Epithelial cell of alveolus of lung (primary cell): ENCODE results near the gene ARHGAP35. TPM values are rescaled to one million over a fixed set of nuclear protein-coding genes. Genes with fewer than 3 reads are reported as not detected.

Source experiments
- total RNA-seq: library from RNA; depleted of rRNA; stranded (reverse); fragments of >200 nt; gene quantifications from 2 replicates; pipeline ENCODE4 v1.2.1, GENCODE V29; 2015

The ARHGAP35 gene
- total RNA-seq = 23.9 and 31.5 TPM in 2 replicates

GRCh38 chr19:46860846-46861690 is at the start of gene ARHGAP35:
Gene ARHGAP35, plus strand, starts transcription at chr19:46860997. Its CDS starts 57,679 bp downstream, at chr19:46918676.

DNA sequence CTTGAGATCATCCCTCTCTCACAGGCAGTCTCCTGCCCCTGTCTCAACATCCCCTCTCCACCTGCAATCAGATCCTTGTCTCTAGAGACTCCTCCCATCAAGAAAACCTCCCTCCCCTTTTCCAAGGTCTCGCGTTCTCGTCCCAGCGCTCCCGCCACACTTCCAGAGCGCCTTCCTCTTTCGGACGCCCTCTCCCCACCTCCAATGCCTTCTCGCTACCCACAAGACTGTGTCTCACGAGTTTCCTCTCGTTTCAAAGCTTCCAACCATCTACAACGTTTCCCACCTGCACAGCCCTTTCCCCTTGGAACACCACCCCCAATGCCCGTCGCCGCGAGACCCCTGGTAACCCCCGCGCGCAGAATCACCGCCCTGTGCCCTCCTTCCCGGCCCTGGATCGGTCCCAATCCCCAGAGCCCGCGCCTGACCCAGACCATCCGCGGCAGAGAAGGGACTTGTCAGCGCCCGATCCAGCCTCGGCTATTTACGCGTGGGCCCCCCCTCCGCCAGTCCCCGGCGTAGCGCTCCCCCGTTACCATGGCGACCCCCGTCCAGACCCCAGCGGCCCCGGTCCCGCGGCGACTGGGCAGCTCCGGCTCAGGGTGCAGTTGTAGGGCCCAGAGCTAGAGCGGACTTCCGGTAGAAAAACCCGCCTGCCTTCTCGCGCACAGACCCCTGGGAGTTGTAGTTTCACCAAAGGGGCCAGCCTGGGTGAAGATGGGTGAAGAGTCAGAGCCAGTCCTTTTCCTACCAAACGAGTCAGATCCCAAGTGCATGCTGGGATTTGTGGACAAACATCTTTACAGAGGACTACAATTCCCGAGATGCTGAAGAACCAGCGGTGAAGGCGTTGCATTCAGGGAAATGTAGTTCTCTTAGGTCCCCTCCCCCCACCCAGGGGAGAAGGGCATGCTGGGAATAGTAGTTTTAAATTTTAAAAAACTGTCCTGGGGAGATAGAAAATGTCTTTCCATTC is 10.3 kb upstream of the ARHGAP35 start, which contains the start of gene AP2S1:
TSS of gene AP2S1 (minus strand) at position 619 of the 976 bp plus-strand sequence. CDS start at position 539, 80 bp downstream.

Other genes with a start within 250 kb of the ARHGAP35 start
- 14.0 and 19.9 TPM in 2 replicates for gene PTGIR, start 235.9 kb upstream of the ARHGAP35 start, total RNA-seq
- not detected in 2 replicates for gene GNG8, start 224.8 kb upstream of the ARHGAP35 start, total RNA-seq
- 7.1 and 24.4 TPM in 2 replicates for gene DACT3, start 199.8 kb upstream of the ARHGAP35 start, total RNA-seq
- gene PRKD2, start 143.9 kb upstream of the ARHGAP35 start, total RNA-seq = 24.3 and 39.0 TPM in 2 replicates
- gene FKRP, start 114.9 kb upstream of the ARHGAP35 start, total RNA-seq = 25.6 and 26.0 TPM in 2 replicates
- 70.5 and 81.6 TPM in 2 replicates for gene STRN4, start 114.5 kb upstream of the ARHGAP35 start, total RNA-seq
- gene SLC1A5, start 72.4 kb upstream of the ARHGAP35 start, total RNA-seq = 206 and 241 TPM in 2 replicates
- 198 and 307 TPM in 2 replicates for gene AP2S1, start 10.2 kb upstream of the ARHGAP35 start, total RNA-seq
- gene NPAS1, start 158.8 kb downstream of the ARHGAP35 start, total RNA-seq = 0.72 and 1.9 TPM in 2 replicates
- 35.9 and 74.5 TPM in 2 replicates for gene TMEM160, start 187.6 kb downstream of the ARHGAP35 start, total RNA-seq